SU-DHL-6 (cell line): ENCODE results near the gene AMPD3.

Source experiments
- CTCF ChIP-seq: fragments of 200-600 bp; sonication (generic); IDR thresholded peaks from one replicate; pipeline ENCODE4 v1.5.1; 2017; ENCODE audit warnings: antibody characterized with exemption, mild to moderate bottlenecking, low read length, moderate library complexity; ENCODE audit not compliant: insufficient read depth, poor library complexity, severe bottlenecking
- EZH2phosphoT487 ChIP-seq: fragments of 200-600 bp; sonication (generic), shearing (Covaris generic); conservative IDR thresholded peaks from 2 replicates; pipeline ENCODE4 v1.6.1; 2018; ENCODE audit warnings: mild to moderate bottlenecking, antibody characterized with exemption, low read length, moderate library complexity, mixed read lengths

- TF ChIP-seq CTCF (no peak), EZH2phosphoT487 (no peak)
These were observed 67.9 kb downstream of the AMPD3 start for GRCh38 chr11:10522921-10523320.
